ENCODE measurements around the gene TMEM41A.

GRCh38 chr3:185477316-185477715, 21.5 kb downstream of the TMEM41A start:
- no peak for TF ChIP-seq CTCF (IDR thresholded peaks at IDR 0.05; ENCODE audit: insufficient read depth, low read depth, low read length)
- no peak for TF ChIP-seq EZH2 (IDR thresholded peaks at IDR 0.05; ENCODE audit: insufficient read depth, low read length)
